ENCODE measurements around the gene PTPRG.

The PTPRG gene

GRCh38 chr3:61997101-61997500 lies 435.7 kb downstream of the PTPRG start:
- no peak for DNase-seq (ENCODE audit: extremely low read depth, insufficient read length)
- no peak for TF ChIP-seq CTCF (IDR thresholded peaks at IDR 0.05; ENCODE audit: insufficient read depth, low read length, poor library complexity, severe bottlenecking)
- H3K4me3 ChIP-seq (replicated peaks; ENCODE audit: low read depth, low read length): no peak overlapping the region

GRCh38 chr3:62003835-62004234 lies 442.5 kb downstream of the PTPRG start:
- no peak for DNase-seq (ENCODE audit: extremely low read depth, insufficient read length)
- Histone ChIP-seq H3K27me3 (replicated peaks; ENCODE audit: control insufficient read depth, insufficient read depth, low read length) (no peaks in the 10 kb centered on the region), H3K36me3 (ENCODE audit: control insufficient read depth, insufficient read depth, low read length) (no peaks in the 10 kb centered on the region), H3K4me3 (replicated peaks; ENCODE audit: low read depth, low read length) (no peak overlapping the region)
- TF ChIP-seq CTCF (IDR thresholded peaks at IDR 0.05; ENCODE audit: insufficient read depth, low read length, poor library complexity, severe bottlenecking): no peak

More at GRCh38 chr3:61997101-61997500, 435.7 kb downstream of the PTPRG start:
- no peaks in the 10 kb centered on the region for H3K36me3 ChIP-seq (ENCODE audit: control insufficient read depth, insufficient read depth, low read length)
- H3K27me3 ChIP-seq (replicated peaks; ENCODE audit: control insufficient read depth, insufficient read depth, low read length): no peaks in the 10 kb centered on the region

- TF ChIP-seq CTCF (IDR thresholded peaks at IDR 0.05; ENCODE audit: insufficient read depth, low read length, poor library complexity, severe bottlenecking): no peak
- no peak overlapping the region for H3K4me3 ChIP-seq (replicated peaks; ENCODE audit: low read depth, low read length)
- no peak for DNase-seq (ENCODE audit: extremely low read depth, insufficient read length)
- no peaks in the 10 kb centered on the region for H3K27me3 ChIP-seq (replicated peaks; ENCODE audit: control insufficient read depth, insufficient read depth, low read length)
- no peaks in the 10 kb centered on the region for H3K36me3 ChIP-seq (ENCODE audit: control insufficient read depth, insufficient read depth, low read length)
Measured at GRCh38 chr3:62007036-62007435, 445.7 kb downstream of the PTPRG start.

- no peak overlapping the region for H3K4me3 ChIP-seq (replicated peaks; ENCODE audit: low read depth, low read length)
- no peak for DNase-seq (ENCODE audit: extremely low read depth, insufficient read length)
- no peaks in the 10 kb centered on the region for H3K27me3 ChIP-seq (replicated peaks; ENCODE audit: control insufficient read depth, insufficient read depth, low read length)
- H3K36me3 ChIP-seq (ENCODE audit: control insufficient read depth, insufficient read depth, low read length): no peaks in the 10 kb centered on the region
- no peak for TF ChIP-seq CTCF (IDR thresholded peaks at IDR 0.05; ENCODE audit: insufficient read depth, low read length, poor library complexity, severe bottlenecking)
Measured at GRCh38 chr3:62010989-62011388, 449.6 kb downstream of the PTPRG start.

GRCh38 chr3:62011666-62012065 lies 450.3 kb downstream of the PTPRG start:
- no peak overlapping the region for H3K4me3 ChIP-seq (replicated peaks; ENCODE audit: low read depth, low read length)
- no peak for TF ChIP-seq CTCF (IDR thresholded peaks at IDR 0.05; ENCODE audit: insufficient read depth, low read length, poor library complexity, severe bottlenecking)
- H3K27me3 ChIP-seq (replicated peaks; ENCODE audit: control insufficient read depth, insufficient read depth, low read length): no peaks in the 10 kb centered on the region
- DNase-seq (ENCODE audit: extremely low read depth, insufficient read length): no peak
- H3K36me3 ChIP-seq (ENCODE audit: control insufficient read depth, insufficient read depth, low read length): no peaks in the 10 kb centered on the region

- no peaks in the 10 kb centered on the region for H3K36me3 ChIP-seq (ENCODE audit: control insufficient read depth, insufficient read depth, low read length)
- no peak for TF ChIP-seq CTCF (IDR thresholded peaks at IDR 0.05; ENCODE audit: insufficient read depth, low read length, poor library complexity, severe bottlenecking)
- no peak for DNase-seq (ENCODE audit: extremely low read depth, insufficient read length)
- H3K27me3 ChIP-seq (replicated peaks; ENCODE audit: control insufficient read depth, insufficient read depth, low read length): no peaks in the 10 kb centered on the region
- no peak overlapping the region for H3K4me3 ChIP-seq (replicated peaks; ENCODE audit: low read depth, low read length)
Measured at GRCh38 chr3:62013951-62014350, 452.6 kb downstream of the PTPRG start.
